Gastroesophageal sphincter (tissue), 4 donors: ENCODE results near the gene CAMP. TPM values are rescaled to one million over a fixed set of nuclear protein-coding genes. Genes with fewer than 3 reads are reported as not detected.

Source experiments
- ATAC-seq: fragments of 150-250 bp; one replicate; pipeline ENCODE4 v1.9.1; 2016; ENCODE audit warnings: mild to moderate bottlenecking, moderate library complexity
- H3K27ac ChIP-seq, 4 donors: fragments of 200-600 bp; sonication (generic) in 3 of 4; 1 replicate in 3 of 4; 2 replicates in 1 of 4; pipeline ENCODE4 v1.5.1; 2016 to 2019
- H3K27me3 ChIP-seq: fragments of 200-600 bp; sonication (generic); one replicate; pipeline ENCODE4 v1.5.1; 2019
- H3K36me3 ChIP-seq, 2 donors: fragments of 200-600 bp; sonication (generic); one replicate each; pipeline ENCODE4 v1.5.1; 2019; ENCODE audit warnings: control low read depth in 1 of 2
- H3K4me1 ChIP-seq, 3 donors: fragments of 200-600 bp; sonication (generic); 1 replicate in 2 of 3; 2 replicates in 1 of 3; pipeline ENCODE4 v1.5.1; 2016 to 2019; ENCODE audit warnings: control low read depth in 2 of 3
- H3K4me3 ChIP-seq, 2 donors: fragments of 200-600 bp; sonication (generic); one replicate each; pipeline ENCODE4 v1.5.1; 2019; ENCODE audit warnings: mild to moderate bottlenecking in 1 of 2, moderate library complexity in 1 of 2
- H3K9me3 ChIP-seq, 3 donors: fragments of 200-600 bp; sonication (generic); one replicate each; pipeline ENCODE4 v1.5.1; 2017 to 2019; ENCODE audit warnings: control low read depth in 2 of 3
- EP300 ChIP-seq: sonication (generic); formaldehyde crosslinking; IDR thresholded peaks from one replicate; pipeline ENCODE4 v1.6.1; 2017; ENCODE audit warnings: antibody characterized with exemption, mild to moderate bottlenecking
- POLR2A ChIP-seq, 2 donors: fragments of 450-650 bp; IDR thresholded peaks; one replicate each; pipeline ENCODE4 v1.6.1; 2017; ENCODE audit warnings: antibody characterized with exemption in 2 of 2, mild to moderate bottlenecking in 2 of 2, moderate library complexity in 1 of 2
- POLR2AphosphoS5 ChIP-seq: sonication (generic); formaldehyde crosslinking; IDR thresholded peaks from one replicate; pipeline ENCODE4 v1.6.1; 2017; ENCODE audit warnings: antibody characterized with exemption
- whole genome bisulfite sequencing, 2 donors: methylation state at CpG; one replicate each; pipeline ENCODE4 v1.1.5; 2018; ENCODE audit warnings: low coverage in 1 of 2; 5-methylcytosine and 5-hydroxymethylcytosine counted together
- total RNA-seq, 4 donors: library from RNA; depleted of rRNA; stranded (reverse); fragments of >200 nt; gene quantifications; one replicate each; pipeline ENCODE4 v1.1.0, GENCODE V29; 2016
- TF ChIP-seq, protein P1 (sequence below), 4 experiments: fragments of 200-600 bp in 2 of 4; fragments of 450-650 bp in 2 of 4; sonication (generic) in 1 of 4; IDR thresholded peaks; one replicate each; pipeline ENCODE4 v1.5.1; 2017 to 2019; ENCODE audit warnings: antibody characterized with exemption in 4 of 4, mild to moderate bottlenecking in 2 of 4, moderate library complexity in 2 of 4

Gene CAMP
- total RNA-seq, 4 donors from 2014 or later, result not detected

DNA sequence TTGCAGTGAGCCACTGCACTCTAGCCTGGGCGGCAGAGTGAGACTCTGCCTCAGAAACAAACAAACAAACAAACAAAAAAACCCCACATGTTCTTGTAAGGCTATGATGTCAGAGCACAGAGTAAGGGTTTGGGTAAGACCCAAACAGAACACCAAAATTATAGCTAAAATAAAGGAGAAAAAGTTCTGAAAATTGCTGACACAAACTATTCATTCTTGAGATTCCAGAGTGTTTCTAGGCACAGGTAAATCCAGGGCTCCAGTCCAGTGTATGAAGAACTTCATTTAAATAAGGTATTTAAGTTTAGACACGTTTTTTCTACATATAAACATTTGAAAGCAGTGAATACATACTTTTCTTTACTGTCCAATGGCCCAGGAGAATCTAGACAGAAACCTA, 39.0 kb upstream of the CAMP start:
- TF ChIP-seq EP300, result no peak
- TF ChIP-seq, protein P1, sequence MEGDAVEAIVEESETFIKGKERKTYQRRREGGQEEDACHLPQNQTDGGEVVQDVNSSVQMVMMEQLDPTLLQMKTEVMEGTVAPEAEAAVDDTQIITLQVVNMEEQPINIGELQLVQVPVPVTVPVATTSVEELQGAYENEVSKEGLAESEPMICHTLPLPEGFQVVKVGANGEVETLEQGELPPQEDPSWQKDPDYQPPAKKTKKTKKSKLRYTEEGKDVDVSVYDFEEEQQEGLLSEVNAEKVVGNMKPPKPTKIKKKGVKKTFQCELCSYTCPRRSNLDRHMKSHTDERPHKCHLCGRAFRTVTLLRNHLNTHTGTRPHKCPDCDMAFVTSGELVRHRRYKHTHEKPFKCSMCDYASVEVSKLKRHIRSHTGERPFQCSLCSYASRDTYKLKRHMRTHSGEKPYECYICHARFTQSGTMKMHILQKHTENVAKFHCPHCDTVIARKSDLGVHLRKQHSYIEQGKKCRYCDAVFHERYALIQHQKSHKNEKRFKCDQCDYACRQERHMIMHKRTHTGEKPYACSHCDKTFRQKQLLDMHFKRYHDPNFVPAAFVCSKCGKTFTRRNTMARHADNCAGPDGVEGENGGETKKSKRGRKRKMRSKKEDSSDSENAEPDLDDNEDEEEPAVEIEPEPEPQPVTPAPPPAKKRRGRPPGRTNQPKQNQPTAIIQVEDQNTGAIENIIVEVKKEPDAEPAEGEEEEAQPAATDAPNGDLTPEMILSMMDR (IDR thresholded peaks at IDR 0.05), result no peak
- WGBS, 2 donors, result 56 to 93% methylated on average over 1 to 2 of the region's 2 CpGs
- H3K36me3 ChIP-seq, result no peaks in the 10 kb centered on the region
- no peaks in the 10 kb centered on the region for H3K9me3 ChIP-seq
- no peak for ATAC-seq
- H3K4me1 ChIP-seq, result peaks cover 0 to 20% (median 11%) of the 10 kb centered on the region in 3 donors
- no peak overlapping the region for H3K4me3 ChIP-seq
- no peak overlapping the region for H3K27ac ChIP-seq
- no peaks in the 10 kb centered on the region for H3K27me3 ChIP-seq

DNA sequence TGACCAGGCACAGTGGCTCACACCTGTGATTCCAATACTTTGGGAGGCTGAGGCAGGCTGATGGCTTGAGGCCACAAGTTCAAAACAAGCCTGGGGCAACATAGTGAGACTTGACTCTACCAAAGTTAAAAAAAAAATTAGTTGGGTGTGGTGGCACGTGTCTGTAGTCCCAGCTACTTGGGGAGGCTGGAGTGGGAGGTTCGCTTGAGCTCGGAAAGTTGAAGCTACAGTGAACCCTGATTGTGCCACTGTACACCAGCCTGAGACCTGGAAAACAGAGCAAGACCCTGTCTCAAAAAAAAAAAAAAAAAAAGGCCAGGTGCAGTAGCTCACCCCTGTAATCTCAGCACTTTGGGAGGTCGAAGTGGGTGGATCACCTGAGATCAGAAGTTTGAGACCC, 38.2 kb upstream of the CAMP start:
- TF ChIP-seq, protein P1 (IDR thresholded peaks at IDR 0.05), result no peak
- TF ChIP-seq EP300 (no peak), POLR2AphosphoS5 (no peak), POLR2A (IDR thresholded peaks at IDR 0.05) (no peak)
- no peak for ATAC-seq
- H3K36me3 ChIP-seq, result no peaks in the 10 kb centered on the region
- WGBS, 2 donors, result 85% methylated on average over 4 of the region's 4 CpGs; no CpG with 5 or more reads in 1 of the 2 donors
- H3K27ac ChIP-seq, result no peak overlapping the region
- H3K4me3 ChIP-seq, result no peak overlapping the region
- H3K9me3 ChIP-seq, result no peaks in the 10 kb centered on the region
- H3K4me1 ChIP-seq, result peaks cover 0 to 20% (median 11%) of the 10 kb centered on the region in 3 donors
- no peaks in the 10 kb centered on the region for H3K27me3 ChIP-seq

DNA sequence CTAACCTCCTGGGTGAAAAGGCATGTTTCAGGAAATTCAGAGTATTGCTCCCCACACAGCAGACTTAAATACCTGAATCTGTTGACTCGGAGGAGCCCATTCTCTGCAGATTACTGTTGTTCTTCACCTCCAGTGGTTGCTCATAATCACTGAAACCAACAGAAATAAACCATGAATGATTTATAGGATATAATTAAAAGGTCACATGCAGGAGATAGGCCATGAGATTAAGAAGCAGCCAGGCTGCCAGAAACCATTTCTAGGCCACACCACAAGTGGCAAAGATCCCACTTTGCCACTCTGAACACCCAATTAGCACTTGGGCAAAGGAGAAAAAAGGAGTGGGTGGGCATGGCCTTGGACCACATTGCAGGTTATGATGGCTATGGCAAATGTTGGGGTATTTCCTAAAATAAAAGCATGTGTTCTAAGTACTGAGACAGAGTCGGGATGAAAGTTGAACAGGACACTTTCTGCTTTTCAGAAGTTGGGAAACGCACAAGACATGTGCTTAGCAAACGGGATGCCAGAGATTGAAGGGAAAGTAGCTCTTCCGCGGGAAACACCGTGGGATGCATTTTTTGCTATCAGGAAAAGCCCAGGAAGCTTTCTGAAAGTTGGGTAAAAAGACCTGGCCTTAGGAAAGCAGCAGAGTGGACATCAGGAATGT, 36.5 kb upstream of the CAMP start:
- Histone ChIP-seq H3K4me3 (peak overlapping the region in 1 of 2 donors; percentile 82), H3K4me1 (peaks cover 0 to 20% (median 11%) of the 10 kb centered on the region in 3 donors)
- 28 to 29% methylated on average over 5 to 7 of the region's 7 CpGs for WGBS, 2 donors

DNA sequence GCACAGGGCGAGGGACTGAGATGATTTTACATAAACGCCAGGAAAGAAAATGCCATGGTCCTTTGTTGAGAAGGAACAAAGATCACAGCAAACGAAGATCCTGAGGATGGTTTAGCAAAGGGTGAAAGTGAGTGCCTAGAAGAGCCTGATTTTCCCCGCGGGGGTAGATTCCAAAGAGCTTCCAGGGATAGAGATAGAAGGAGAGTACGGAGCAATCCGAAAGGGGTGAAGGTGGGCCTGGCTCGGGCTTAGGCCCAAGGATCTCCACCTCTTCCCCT, 36.1 kb upstream of the CAMP start:
- WGBS, 2 donors, result 6 to 7% methylated on average over 7 to 8 of the region's 8 CpGs
- peaks cover 0 to 20% (median 11%) of the 10 kb centered on the region in 3 donors for H3K4me1 ChIP-seq
- TF ChIP-seq POLR2AphosphoS5, result no peak
- no peak for TF ChIP-seq POLR2A (IDR thresholded peaks at IDR 0.05)
- TF ChIP-seq, protein P1 (IDR thresholded peaks at IDR 0.05), result no peak
- no peak for TF ChIP-seq EP300
- no peak for ATAC-seq
- H3K27ac ChIP-seq, result peak overlapping the region in 1 of 4 donors; percentile 81
- no peaks in the 10 kb centered on the region for H3K36me3 ChIP-seq
- no peaks in the 10 kb centered on the region for H3K27me3 ChIP-seq
- no peaks in the 10 kb centered on the region for H3K9me3 ChIP-seq
- H3K4me3 ChIP-seq, result peak overlapping the region; percentile 48 to 82

More for the DNA sequence above, 36.5 kb upstream of the CAMP start:
- ATAC-seq, result no peak
- TF ChIP-seq POLR2A (IDR thresholded peaks at IDR 0.05), result no peak
- TF ChIP-seq POLR2AphosphoS5, result no peak
- TF ChIP-seq EP300, result no peak
- TF ChIP-seq, protein P1 (IDR thresholded peaks at IDR 0.05), result no peak
- Histone ChIP-seq H3K27ac (peak overlapping the region in 1 of 4 donors; percentile 81), H3K36me3 (no peaks in the 10 kb centered on the region), H3K27me3 (no peaks in the 10 kb centered on the region), H3K9me3 (no peaks in the 10 kb centered on the region)

DNA sequence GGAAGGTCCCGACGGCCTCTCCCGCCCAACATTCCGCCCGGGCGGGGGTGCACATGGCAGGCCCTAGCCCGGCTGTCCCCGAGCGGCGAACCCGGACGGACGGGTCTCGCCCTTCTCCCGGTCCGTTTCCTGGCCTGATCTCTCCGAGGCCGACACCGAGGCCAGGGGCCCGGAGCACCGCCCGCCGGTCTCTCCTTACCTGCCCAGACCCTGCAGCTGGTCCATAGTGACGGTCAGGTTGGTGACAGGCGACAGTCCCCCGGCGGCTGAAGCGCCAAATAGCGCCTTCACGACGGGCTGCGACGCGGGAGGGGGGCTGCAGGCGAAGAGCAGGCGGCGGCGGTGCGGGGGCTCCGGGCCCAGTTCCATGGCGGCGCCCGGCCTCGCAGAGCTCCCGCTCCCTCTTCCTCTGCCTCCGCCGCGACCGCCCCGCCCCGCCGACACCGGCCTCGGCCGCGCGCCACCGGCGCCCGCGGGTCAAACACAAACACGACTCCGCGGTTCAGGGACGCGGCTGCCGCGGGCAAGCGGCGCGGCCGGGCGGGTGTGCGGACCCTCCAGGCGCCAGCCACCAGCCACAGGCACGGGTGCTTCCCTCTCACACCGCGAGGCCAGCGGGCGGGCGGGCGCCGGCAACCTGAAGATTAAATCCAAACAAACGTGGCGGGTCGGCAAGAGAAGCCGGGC, 35.6 kb upstream of the CAMP start:
- Histone ChIP-seq H3K27ac (peak overlapping the region in 3 of 4 donors; percentile 65 to 81 (median 75)), H3K9me3 (no peaks in the 10 kb centered on the region), H3K27me3 (no peaks in the 10 kb centered on the region), H3K4me1 (peaks cover 0 to 20% (median 11%) of the 10 kb centered on the region in 3 donors), H3K36me3 (no peaks in the 10 kb centered on the region), H3K4me3 (peak overlapping the region; percentile 48 to 82)
- WGBS, 2 donors, result 0% methylated on average over 6 of the region's 87 CpGs; no CpG with 5 or more reads in 1 of the 2 donors
- peak; percentile 46 for ATAC-seq
- TF ChIP-seq EP300, result no peak
- no peak for TF ChIP-seq POLR2AphosphoS5
- TF ChIP-seq, protein P1 (IDR thresholded peaks at IDR 0.05), result no peak
- TF ChIP-seq POLR2A (IDR thresholded peaks at IDR 0.05), result no peak
